Measurements from ENCODE around the gene NKAIN2. TPM values are rescaled to one million over a fixed set of nuclear protein-coding genes. Genes with fewer than 3 reads are reported as not detected.

The NKAIN2 gene
- polyA plus RNA-seq, 10 donors, result 5.3 to 9.9 (median 7.2) TPM

Other genes with a start within 250 kb of the NKAIN2 start
- 100 to 1,000 TPM in 9 of 10 donors, 10 to 100 TPM in 1; 63.0 to 268 (median 198) TPM for gene TRDN, start 166.9 kb upstream of the NKAIN2 start, polyA plus RNA-seq (ENCODE audit: insufficient read length in 10 of 10)

Data from muscle of back (tissue), 10 donors.